Measurements from ENCODE around the gene COL4A3. TPM values are rescaled to one million over a fixed set of nuclear protein-coding genes. Genes with fewer than 3 reads are reported as not detected.

COL4A3 gene
- total RNA-seq, 1 experiment from 2014 or later = 0.15 TPM

GRCh38 chr2:227347117-227347516 is 182.7 kb downstream of the COL4A3 start:
- H3K4me1 ChIP-seq (ENCODE audit: insufficient read depth, low read length) = no peaks in the 10 kb centered on the region
- H2BK5ac ChIP-seq (ENCODE audit: insufficient read length, low read length) = no peak overlapping the region
- H4K5ac ChIP-seq (ENCODE audit: insufficient read length, low read depth, low read length) = no peak overlapping the region
- no peak overlapping the region for H2AFZ ChIP-seq (ENCODE audit: low read length)
- no peaks in the 10 kb centered on the region for H3K9me3 ChIP-seq (ENCODE audit: control insufficient read depth, low read depth, low read length)
- TF ChIP-seq CTCF (conservative IDR thresholded peaks at IDR 0.05) = peak; percentile 37; the same call in 2 of the 3 replicates
- no peak overlapping the region for H3K4me2 ChIP-seq (ENCODE audit: insufficient read depth, insufficient read length, low read length)
- no peaks in the 10 kb centered on the region for H3K79me2 ChIP-seq (ENCODE audit: insufficient read depth, low read length)
- H2BK12ac ChIP-seq (ENCODE audit: insufficient read length, low read depth, low read length) = no peak overlapping the region
- no peaks in the 10 kb centered on the region for H3K23me2 ChIP-seq (ENCODE audit: insufficient read length, low read depth, low read length, poor library complexity, severe bottlenecking)
- Mint-ChIP-seq H3K4me3 (no peak overlapping the region), H3K27me3 (ENCODE audit: low read depth) (no peaks in the 10 kb centered on the region), H3K9me3 (no peaks in the 10 kb centered on the region), H3K4me1 (peaks cover 0 to 6% of the 10 kb centered on the region in 2 experiments; a peak in 1 of 4 replicates), H3K36me3 (ENCODE audit: insufficient read depth in 1 of 3, low read depth in 3 of 3) (peaks cover 0 to 28% (median 20%) of the 10 kb centered on the region in 3 experiments; a peak in 6 of 7 replicates), H3K27ac (peak overlapping the region in 2 of 3 experiments; percentile 4 to 40; a peak in 1 of 7 replicates)
- H4K91ac ChIP-seq (ENCODE audit: insufficient read length, low read depth, low read length) = no peak overlapping the region
- H4K20me1 ChIP-seq (ENCODE audit: control insufficient read depth, insufficient read depth, insufficient read length) = no peaks in the 10 kb centered on the region
- no peaks in the 10 kb centered on the region for H3K27me3 ChIP-seq (ENCODE audit: insufficient read depth, low read length)
- H3K4ac ChIP-seq (ENCODE audit: low read depth, low read length) = no peak overlapping the region
- H3K14ac ChIP-seq (ENCODE audit: insufficient read depth, low read length) = no peak overlapping the region
- WGBS (ENCODE audit: extremely low coverage, insufficient read length, low lambda C conversion rate) = no CpG with 5 or more reads among the region's 7 CpGs
- H2BK15ac ChIP-seq (ENCODE audit: low read depth, low read length) = no peak overlapping the region
- no peak overlapping the region for H3K27ac ChIP-seq (ENCODE audit: insufficient read length, low read depth, low read length)
- H3K18ac ChIP-seq (ENCODE audit: insufficient read length, low read depth, low read length) = no peak overlapping the region
- H3K79me1 ChIP-seq (ENCODE audit: insufficient read depth, low read depth, low read length, poor library complexity, severe bottlenecking) = no peaks in the 10 kb centered on the region
- H3K56ac ChIP-seq (ENCODE audit: insufficient read length, low read depth, low read length) = no peak overlapping the region
- DNase-seq = peak; percentile 37
- no peak overlapping the region for H3K23ac ChIP-seq (ENCODE audit: insufficient read length, low read depth, low read length)
- no peak overlapping the region for H2BK20ac ChIP-seq (ENCODE audit: low read depth, low read length, poor library complexity, severe bottlenecking)
- no peak overlapping the region for H3K9ac ChIP-seq (ENCODE audit: extremely low read depth, insufficient read length, low read length)
- H2BK120ac ChIP-seq (ENCODE audit: low read depth, low read length, poor library complexity, severe bottlenecking) = no peak overlapping the region
- H4K8ac ChIP-seq (replicated peaks; ENCODE audit: insufficient read length, low read depth, low read length) = no peak overlapping the region
- H3T11ph ChIP-seq (ENCODE audit: low read length) = no peak overlapping the region
- no peak overlapping the region for H2AK5ac ChIP-seq (ENCODE audit: insufficient read length, low read length)
